ENCODE results near the gene HOXD4.

DNA sequence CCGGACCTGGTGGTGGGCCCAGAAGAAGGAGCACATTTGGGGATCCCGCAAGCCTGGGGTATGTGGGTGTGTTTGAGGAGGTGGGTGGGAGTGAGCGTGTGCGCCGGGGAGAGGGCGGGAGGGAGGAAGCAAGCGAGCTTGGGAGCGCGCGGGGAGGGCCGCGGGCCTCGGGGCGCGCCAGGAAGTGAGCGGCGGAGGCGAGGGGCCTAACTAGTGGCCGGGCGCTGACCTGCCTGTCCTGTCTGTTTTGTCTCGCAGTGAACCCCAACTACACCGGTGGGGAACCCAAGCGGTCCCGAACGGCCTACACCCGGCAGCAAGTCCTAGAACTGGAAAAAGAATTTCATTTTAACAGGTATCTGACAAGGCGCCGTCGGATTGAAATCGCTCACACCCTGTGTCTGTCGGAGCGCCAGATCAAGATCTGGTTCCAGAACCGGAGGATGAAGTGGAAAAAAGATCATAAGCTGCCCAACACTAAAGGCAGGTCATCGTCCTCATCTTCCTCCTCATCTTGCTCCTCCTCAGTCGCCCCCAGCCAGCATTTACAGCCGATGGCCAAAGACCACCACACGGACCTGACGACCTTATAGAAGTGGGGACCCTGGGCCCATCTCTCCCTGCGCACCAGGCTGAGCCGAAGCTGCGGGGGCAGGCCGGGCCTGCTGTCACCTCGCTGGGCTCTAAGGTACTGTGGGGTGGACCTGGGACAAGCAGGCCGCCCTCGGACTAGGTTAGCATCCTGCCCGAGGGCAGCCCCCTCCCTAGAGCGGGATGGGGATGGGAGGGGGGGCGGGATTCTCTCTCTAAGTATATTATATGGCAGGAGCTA lies 1.2 kb downstream of the HOXD4 start:
- TF ChIP-seq ZBTB33 (IDR thresholded peaks at IDR 0.05; ENCODE audit: borderline replicate concordance, low read depth) (no peak), POLR2AphosphoS5 (IDR thresholded peaks at IDR 0.05; ENCODE audit: low read depth, low read length) (no peak), EP300 (IDR thresholded peaks at IDR 0.05; ENCODE audit: borderline replicate concordance in 1 of 2, low read depth in 1 of 2, low read length in 1 of 2) (no peak), CTCF (IDR thresholded peaks at IDR 0.05) (no peak), RFX5 (IDR thresholded peaks at IDR 0.05; ENCODE audit: low read length) (no peak), RCOR1 (IDR thresholded peaks at IDR 0.05; ENCODE audit: low read length) (no peak), SIN3A (IDR thresholded peaks at IDR 0.05; ENCODE audit: borderline replicate concordance, low read depth, low read length) (no peak), FOXM1 (IDR thresholded peaks at IDR 0.05; ENCODE audit: low read depth) (no peak), ELF1 (IDR thresholded peaks at IDR 0.05) (no peak), EZH2phosphoT487 (IDR thresholded peaks at IDR 0.05; ENCODE audit: borderline replicate concordance, low read depth) (no peak), RAD21 (IDR thresholded peaks at IDR 0.05; ENCODE audit: low read length) (no peak), CHD2 (IDR thresholded peaks at IDR 0.05; ENCODE audit: low read length, partially characterized antibody) (no peak)

All from SK-N-SH (cell line).